ENCODE results near the gene VMP1.
"Not testable (repeated sequence)": the region's sequence is repeated elsewhere in the genome, so short reads cannot be mapped to it uniquely, and the experiment has no call there.

DNA sequence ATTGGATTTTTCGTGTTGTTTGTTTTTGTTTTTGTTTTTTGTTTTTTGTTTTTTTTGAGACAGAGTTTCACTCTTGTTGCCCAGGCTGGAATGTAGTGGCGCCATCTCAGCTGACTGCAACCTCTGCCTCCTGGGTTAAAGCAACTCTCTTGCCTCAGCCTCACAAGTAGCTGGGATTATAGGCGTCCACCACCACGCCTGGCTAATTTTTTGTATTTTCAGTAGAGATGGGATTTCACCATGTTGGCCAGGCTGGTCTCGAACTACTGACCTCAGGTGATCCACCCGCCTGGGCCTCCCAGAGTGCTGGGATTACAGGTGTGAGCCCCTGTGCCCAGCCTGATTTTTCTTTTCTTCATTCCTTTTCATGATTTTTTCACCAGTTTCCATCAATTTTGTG, 73.1 kb downstream of the VMP1 start:
- TF ChIP-seq, protein P1, sequence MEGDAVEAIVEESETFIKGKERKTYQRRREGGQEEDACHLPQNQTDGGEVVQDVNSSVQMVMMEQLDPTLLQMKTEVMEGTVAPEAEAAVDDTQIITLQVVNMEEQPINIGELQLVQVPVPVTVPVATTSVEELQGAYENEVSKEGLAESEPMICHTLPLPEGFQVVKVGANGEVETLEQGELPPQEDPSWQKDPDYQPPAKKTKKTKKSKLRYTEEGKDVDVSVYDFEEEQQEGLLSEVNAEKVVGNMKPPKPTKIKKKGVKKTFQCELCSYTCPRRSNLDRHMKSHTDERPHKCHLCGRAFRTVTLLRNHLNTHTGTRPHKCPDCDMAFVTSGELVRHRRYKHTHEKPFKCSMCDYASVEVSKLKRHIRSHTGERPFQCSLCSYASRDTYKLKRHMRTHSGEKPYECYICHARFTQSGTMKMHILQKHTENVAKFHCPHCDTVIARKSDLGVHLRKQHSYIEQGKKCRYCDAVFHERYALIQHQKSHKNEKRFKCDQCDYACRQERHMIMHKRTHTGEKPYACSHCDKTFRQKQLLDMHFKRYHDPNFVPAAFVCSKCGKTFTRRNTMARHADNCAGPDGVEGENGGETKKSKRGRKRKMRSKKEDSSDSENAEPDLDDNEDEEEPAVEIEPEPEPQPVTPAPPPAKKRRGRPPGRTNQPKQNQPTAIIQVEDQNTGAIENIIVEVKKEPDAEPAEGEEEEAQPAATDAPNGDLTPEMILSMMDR (IDR thresholded peaks at IDR 0.05; ENCODE audit: insufficient read depth, low read depth, low read length): not testable (repeated sequence)
- not testable (repeated sequence) for TF ChIP-seq EZH2 (IDR thresholded peaks at IDR 0.05; ENCODE audit: insufficient read depth, low read length)
